Epidermal melanocyte (primary cell): Measurements from ENCODE around the gene ATP2B2.

Experiments used
- DNase-seq: peaks from one replicate; pipeline ENCODE4 v3.0.0; 2011; ENCODE audit warnings: low spot score; ENCODE audit not compliant: insufficient read length

Gene ATP2B2

GRCh38 chr3:10365791-10366190 lies 139.6 kb downstream of the ATP2B2 start:
- DNase-seq, result no peak

- no peak for DNase-seq
Observed at GRCh38 chr3:10365316-10365715, 140.1 kb downstream of the ATP2B2 start.

- no peak for DNase-seq
Observed at GRCh38 chr3:10364806-10365205, 140.6 kb downstream of the ATP2B2 start.

- no peak for DNase-seq
Observed at GRCh38 chr3:10363935-10364334, 141.5 kb downstream of the ATP2B2 start.

- no peak for DNase-seq
Observed at GRCh38 chr3:10361375-10361774, 144.0 kb downstream of the ATP2B2 start.

GRCh38 chr3:10360478-10360877 lies 144.9 kb downstream of the ATP2B2 start:
- DNase-seq, result no peak

GRCh38 chr3:10359761-10360161 lies 145.6 kb downstream of the ATP2B2 start:
- DNase-seq, result no peak

- DNase-seq, result no peak
Observed at GRCh38 chr3:10358309-10358980, 146.9 kb downstream of the ATP2B2 start.

GRCh38 chr3:10357592-10358308 lies 147.6 kb downstream of the ATP2B2 start:
- DNase-seq, result no peak

GRCh38 chr3:10357095-10357494 lies 148.3 kb downstream of the ATP2B2 start:
- DNase-seq, result no peak

GRCh38 chr3:10356461-10356981 lies 148.9 kb downstream of the ATP2B2 start:
- no peak for DNase-seq

- DNase-seq, result no peak
Observed at GRCh38 chr3:10354361-10355015, 150.9 kb downstream of the ATP2B2 start.

- no peak for DNase-seq
Observed at GRCh38 chr3:10353661-10354360, 151.6 kb downstream of the ATP2B2 start.

GRCh38 chr3:10353160-10353559 lies 152.2 kb downstream of the ATP2B2 start:
- DNase-seq, result no peak

- no peak for DNase-seq
Observed at GRCh38 chr3:10352146-10352911, 153.1 kb downstream of the ATP2B2 start.

- DNase-seq, result no peak
Observed at GRCh38 chr3:10351013-10351735, 154.2 kb downstream of the ATP2B2 start.

GRCh38 chr3:10350324-10350985 lies 154.9 kb downstream of the ATP2B2 start:
- DNase-seq, result no peak

GRCh38 chr3:10349801-10350200 lies 155.6 kb downstream of the ATP2B2 start:
- DNase-seq, result no peak

GRCh38 chr3:10348404-10348721 lies 157.0 kb downstream of the ATP2B2 start:
- no peak for DNase-seq
